ENCODE measurements around the gene UBAP1.

- TF ChIP-seq POLR2A (IDR thresholded peaks at IDR 0.05; ENCODE audit: low read length) (no peak), GATA1 (IDR thresholded peaks at IDR 0.05; ENCODE audit: low read depth, low read length) (no peak)
Measured at GRCh38 chr9:34252016-34252415, 73.2 kb downstream of the UBAP1 start.

Data from erythroblast (primary cell).